OCI-LY1 (cell line): ENCODE results near the gene LDAF1.
"Not testable (repeated sequence)": the region's sequence is repeated elsewhere in the genome, so short reads cannot be mapped to it uniquely, and the experiment has no call there.

Experiments used
- H2AFZ ChIP-seq: fragments of 200-600 bp; sonication (generic), shearing (Covaris generic); 2 replicates; pipeline ENCODE4 v1.6.0; 2014; ENCODE audit warnings: antibody characterized with exemption, mild to moderate bottlenecking, low read length
- H3F3A ChIP-seq: fragments of 200-600 bp; sonication (generic), shearing (Covaris generic); 2 replicates; pipeline ENCODE4 v1.6.0; 2014; ENCODE audit warnings: mild to moderate bottlenecking, antibody characterized with exemption, low read length, moderate library complexity; ENCODE audit not compliant: insufficient read depth
- H3K27ac ChIP-seq: fragments of 200-600 bp; sonication (generic); 2 replicates; pipeline ENCODE4 v1.5.1; 2014; ENCODE audit warnings: low read length, mixed run types, mild to moderate bottlenecking, low read depth; ENCODE audit not compliant: poor library complexity, severe bottlenecking
- H3K27me3 ChIP-seq: fragments of 200-600 bp; sonication (generic); 2 replicates; pipeline ENCODE4 v1.6.0; 2014; ENCODE audit warnings: antibody characterized with exemption, mild to moderate bottlenecking, low read length, moderate library complexity; ENCODE audit not compliant: insufficient read depth
- H3K36me3 ChIP-seq: fragments of 200-600 bp; sonication (generic); 2 replicates; pipeline ENCODE4 v1.6.1; 2014; ENCODE audit warnings: mild to moderate bottlenecking, antibody characterized with exemption, low read length, moderate library complexity, mixed read lengths; ENCODE audit not compliant: insufficient read depth
- H3K4me1 ChIP-seq: fragments of 200-600 bp; sonication (generic); 2 replicates; pipeline ENCODE4 v1.5.1; 2014; ENCODE audit warnings: mild to moderate bottlenecking, low read length, moderate library complexity; ENCODE audit not compliant: insufficient read depth, severe bottlenecking
- H3K4me2 ChIP-seq: fragments of 200-600 bp; sonication (generic), shearing (Covaris generic); 2 replicates; pipeline ENCODE4 v1.6.1; 2014; ENCODE audit warnings: low read length
- H3K4me3 ChIP-seq: fragments of 200-600 bp; sonication (generic); 2 replicates; pipeline ENCODE4 v1.5.1; 2014; ENCODE audit warnings: low read length, low read depth, mild to moderate bottlenecking, mixed read lengths; ENCODE audit not compliant: poor library complexity, severe bottlenecking
- H3K79me2 ChIP-seq: fragments of 200-600 bp; shearing (Covaris generic); 2 replicates; pipeline ENCODE4 v1.6.1; 2016; ENCODE audit warnings: mixed run types, low read length, mixed read lengths; ENCODE audit not compliant: insufficient read depth
- H3K9ac ChIP-seq: fragments of 200-600 bp; sonication (generic), shearing (Covaris generic); 2 replicates; pipeline ENCODE4 v1.6.1; 2014; ENCODE audit warnings: mild to moderate bottlenecking, low read length, mixed read lengths
- H3K9me2 ChIP-seq: fragments of 200-600 bp; sonication (generic), shearing (Covaris generic); 2 replicates; pipeline ENCODE4 v1.6.1; 2014; ENCODE audit warnings: low read depth, mild to moderate bottlenecking, low read length, mixed read lengths
- H3K9me3 ChIP-seq: fragments of 200-600 bp; shearing (Covaris generic); 2 replicates; pipeline ENCODE4 v1.6.1; 2014; ENCODE audit warnings: low read length, mixed read lengths
- H4K20me1 ChIP-seq: fragments of 200-600 bp; sonication (generic), shearing (Covaris generic); 2 replicates; pipeline ENCODE4 v1.6.0; 2016; ENCODE audit warnings: mild to moderate bottlenecking, low read length; ENCODE audit not compliant: insufficient read depth
- CTCF ChIP-seq: fragments of 200-600 bp; sonication (generic), shearing (Covaris generic); IDR thresholded peaks from 2 replicates; pipeline ENCODE4 v1.5.1; 2017; ENCODE audit warnings: mild to moderate bottlenecking, antibody characterized with exemption, low read length, moderate library complexity, mixed read lengths
- EZH2 ChIP-seq: fragments of 200-600 bp; sonication (generic), shearing (Covaris generic); IDR thresholded peaks from 2 replicates; pipeline ENCODE4 v1.8.0; 2017; ENCODE audit warnings: borderline replicate concordance, mixed run types, mild to moderate bottlenecking, antibody characterized with exemption, low read length, moderate library complexity, mixed read lengths

LDAF1 gene

DNA sequence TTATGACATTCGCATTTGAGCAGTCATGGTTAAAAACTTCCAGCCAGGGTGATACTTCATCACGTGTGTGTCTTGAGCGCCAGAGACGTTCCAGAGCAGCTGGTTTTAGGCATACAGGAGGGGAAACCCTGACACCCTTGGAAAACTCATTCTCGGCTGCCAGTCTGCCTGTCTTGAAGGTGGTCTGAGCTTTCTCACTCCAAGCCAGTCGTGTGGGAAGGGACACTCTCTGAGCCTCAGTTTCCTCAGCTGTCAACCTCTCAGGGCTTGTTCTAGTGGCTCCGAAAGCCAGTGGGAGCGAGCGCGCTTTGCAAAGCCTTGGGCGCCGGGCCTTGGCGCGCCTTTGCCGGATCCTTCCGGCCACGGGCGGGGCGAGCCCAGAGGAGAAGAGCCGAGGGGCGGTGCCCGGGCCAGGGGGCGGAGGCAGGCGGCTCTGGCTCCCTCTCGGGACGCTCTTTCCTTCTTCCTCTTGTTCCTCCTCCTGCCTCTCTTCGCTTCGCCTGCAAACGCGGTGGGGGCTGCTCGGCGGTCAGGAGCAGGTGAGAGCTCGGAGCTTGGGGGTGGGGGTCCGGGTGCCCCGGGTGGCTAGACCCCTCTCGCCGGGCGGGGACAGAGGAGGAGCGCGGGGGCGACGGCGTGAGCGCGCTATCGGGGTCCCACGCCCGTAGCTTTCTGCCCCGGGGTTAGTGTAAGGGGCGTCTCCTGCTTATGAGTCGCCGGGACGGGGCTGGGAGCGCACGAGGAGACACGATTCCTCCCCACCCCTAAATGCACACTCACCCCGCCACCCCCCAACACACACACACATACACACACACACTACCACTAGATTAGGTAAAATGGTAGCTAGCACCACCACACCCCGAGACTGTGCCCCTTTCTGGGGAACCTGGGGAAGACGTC is at the start of gene LDAF1:
TSS of gene LDAF1 (plus strand) at position 467 of the 903 bp plus-strand sequence. CDS start 2,509 bp downstream, outside the sequence.
- Histone ChIP-seq H3K4me3 (peak within 1 kb of the TSS; percentile 77), H3K27ac (peak within 1 kb of the TSS; percentile 49), H2AFZ (0 out of 2 replicates have a peak within 1 kb of the TSS, but pooled peaks have one; percentile 20), H3K4me1 (peaks cover 18% of the 10 kb centered on the region), H4K20me1 (no peaks in the 10 kb centered on the region), H3K9me3 (no peaks in the 10 kb centered on the region), H3K27me3 (no peaks in the 10 kb centered on the region), H3K36me3 (peaks cover 22% of the 10 kb centered on the region; the same call in 1 of the 2 replicates), H3K4me2 (peak within 1 kb of the TSS; percentile 90), H3F3A (no peaks in the 10 kb centered on the region), H3K9me2 (no peaks in the 10 kb centered on the region), H3K9ac (peak within 1 kb of the TSS; percentile 73), H3K79me2 (no peaks in the 10 kb centered on the region)
- TF ChIP-seq EZH2 (no peak), CTCF (no peak)

- Histone ChIP-seq H3K9me3 (peaks cover 13% of the 10 kb centered on the region), H3K4me1 (peaks cover 10% of the 10 kb centered on the region), H2AFZ (peak overlapping the region; percentile 78; the same call in 1 of the 2 replicates), H3K4me3 (peak overlapping the region; percentile 58)
- not testable (repeated sequence) for H4K20me1 ChIP-seq, H3F3A ChIP-seq, H3K4me2 ChIP-seq, H3K9me2 ChIP-seq, H3K9ac ChIP-seq, H3K36me3 ChIP-seq, H3K27ac ChIP-seq, H3K27me3 ChIP-seq, H3K79me2 ChIP-seq
Observed at GRCh38 chr16:21115551-21115950, 42.9 kb upstream of the LDAF1 start.

DNA sequence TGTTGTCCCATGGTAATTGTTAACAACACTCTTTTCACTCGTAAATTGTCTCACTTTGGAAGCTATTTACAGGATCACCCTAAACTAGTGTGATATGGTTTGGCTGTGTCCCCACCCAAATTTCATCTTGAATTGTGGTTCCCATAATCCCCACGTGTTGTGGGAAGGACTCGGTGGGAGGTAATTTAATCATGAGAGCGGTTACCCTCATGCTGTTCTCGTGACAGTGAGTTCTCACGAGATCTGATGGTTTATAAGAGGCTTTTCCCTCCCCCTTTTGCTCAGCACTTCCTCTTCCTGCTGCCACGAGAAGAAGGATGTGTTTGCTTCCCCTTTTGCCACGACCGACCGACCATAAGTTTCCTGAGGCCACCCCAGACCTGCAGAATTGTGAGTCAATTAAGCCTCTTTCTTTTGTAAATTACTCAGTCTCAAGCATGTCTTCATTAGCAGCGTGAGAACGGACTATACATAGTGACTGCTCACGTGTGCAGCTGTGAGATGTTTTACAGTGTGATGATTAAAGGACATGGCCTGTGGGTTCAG is 42.3 kb upstream of the LDAF1 start:
- Histone ChIP-seq H3K4me1 (peaks cover 10% of the 10 kb centered on the region), H3K27me3 (no peaks in the 10 kb centered on the region; the same call in 1 of the 2 replicates), H3K79me2 (no peaks in the 10 kb centered on the region), H3K36me3 (peaks cover 11% of the 10 kb centered on the region; the same call in 1 of the 2 replicates), H4K20me1 (no peaks in the 10 kb centered on the region), H3K4me3 (peak overlapping the region; percentile 58), H2AFZ (peak overlapping the region; percentile 78), H3K27ac (no peak overlapping the region), H3K9ac (peak overlapping the region; percentile 27; the same call in 1 of the 2 replicates), H3K9me2 (no peaks in the 10 kb centered on the region), H3K9me3 (peaks cover 13% of the 10 kb centered on the region), H3K4me2 (peak overlapping the region; percentile 61), H3F3A (no peaks in the 10 kb centered on the region)
- TF ChIP-seq CTCF = no peak
- TF ChIP-seq EZH2 = no peak
